Measurements from ENCODE around the gene SLA2. TPM values are rescaled to one million over a fixed set of nuclear protein-coding genes. Genes with fewer than 3 reads are reported as not detected.

Gene SLA2
- total and polyA plus RNA-seq, 2 of the 4 experiments (the other 2 are of a cell fraction): 0.03 TPM; not detected in 1

DNA sequence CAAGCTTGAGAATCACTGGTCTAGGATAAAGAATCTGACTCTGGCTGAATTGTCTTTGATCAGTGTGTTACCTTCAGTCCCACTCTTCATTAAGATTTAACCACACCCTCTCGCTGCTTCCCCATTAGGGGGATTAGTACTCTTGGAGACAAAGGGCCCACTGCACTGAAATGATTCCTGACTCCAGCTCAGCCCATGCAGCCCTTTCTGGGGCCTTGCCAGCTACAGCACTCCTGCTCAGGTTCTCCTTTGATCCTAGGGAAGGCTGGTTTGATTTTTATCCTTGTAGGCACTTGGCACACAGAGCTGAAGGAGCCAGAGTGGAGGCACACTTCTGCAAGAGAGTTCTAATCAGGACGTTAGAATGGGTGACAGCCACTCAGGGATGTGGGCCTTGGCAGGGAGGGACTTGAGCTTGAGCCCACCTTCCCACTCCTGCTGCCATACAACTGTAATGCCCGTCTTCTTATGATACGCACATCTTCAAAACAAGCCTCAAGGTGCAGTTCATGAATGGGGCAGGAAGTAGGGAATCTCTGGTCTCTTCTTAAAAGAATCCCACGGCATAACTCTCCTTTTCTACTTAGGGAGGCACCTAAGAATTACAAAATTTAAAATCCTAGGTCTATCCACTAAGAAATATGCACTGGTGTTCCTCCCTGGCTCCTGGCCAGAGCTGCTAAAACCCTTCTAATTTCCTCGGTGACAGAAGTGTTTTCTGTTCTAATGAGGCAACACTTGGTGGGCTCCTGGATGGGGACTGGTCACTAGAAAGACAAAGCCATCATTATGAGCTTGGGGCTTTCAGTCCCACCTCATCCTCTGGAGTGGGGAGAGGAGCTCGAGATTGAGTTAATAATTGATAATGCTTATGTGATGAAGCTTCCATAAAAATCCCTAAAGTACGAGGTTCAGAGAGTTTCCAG lies 1.5 kb upstream of the SLA2 start:
- Histone ChIP-seq H2BK5ac (ENCODE audit: low read depth, low read length, poor library complexity, severe bottlenecking) (no peak overlapping the region), H3K36me3 (ENCODE audit: control insufficient read depth, insufficient read depth, low read length) (peaks cover 2% of the 10 kb centered on the region; the same call in 1 of the 2 replicates), H3K14ac (replicated peaks; ENCODE audit: low read depth, low read length) (no peak overlapping the region), H2BK20ac (ENCODE audit: low read depth, low read length) (no peak overlapping the region), H3K27me3 (ENCODE audit: control insufficient read depth, insufficient read depth, low read length) (0 out of 2 replicates have a peak, but pooled peaks cover 1% of the 10 kb centered on the region), H2AK9ac (replicated peaks; ENCODE audit: low read depth, low read length, poor library complexity) (no peak overlapping the region), H4K91ac (ENCODE audit: insufficient read depth, low read depth, low read length) (no peak overlapping the region), H3K9me1 (ENCODE audit: insufficient read depth, low read length) (no peaks in the 10 kb centered on the region), H4K8ac (ENCODE audit: low read depth in 2 of 2, low read length in 2 of 2) (no peak overlapping the region), H4K20me1 (ENCODE audit: insufficient read depth, low read length) (no peaks in the 10 kb centered on the region), H3K23ac (ENCODE audit: low read depth, low read length) (no peak overlapping the region), H2BK120ac (ENCODE audit: low read depth, low read length) (no peak overlapping the region), H3K9ac (ENCODE audit: low read depth, low read length) (no peak overlapping the region), H3K4me2 (ENCODE audit: low read depth, low read length) (no peak overlapping the region), H3K56ac (ENCODE audit: extremely low read depth, insufficient read depth, low read length) (no peak overlapping the region), H3K9me3 (ENCODE audit: control insufficient read depth, insufficient read depth, low read length) (no peaks in the 10 kb centered on the region), H3K18ac (ENCODE audit: low read depth, low read length) (no peak overlapping the region), H3K4me1 (ENCODE audit: control insufficient read depth, insufficient read depth, low read length) (no peaks in the 10 kb centered on the region), H3K4ac (ENCODE audit: low read depth, low read length) (no peak overlapping the region), H4K5ac (ENCODE audit: low read depth, low read length) (no peak overlapping the region), H3K27ac (ENCODE audit: insufficient read depth, low read length) (no peak overlapping the region), H2BK15ac (ENCODE audit: low read depth, low read length) (no peak overlapping the region), H3K79me1 (ENCODE audit: low read depth in 1 of 2, low read length in 2 of 2) (no peaks in the 10 kb centered on the region), H3K4me3 (ENCODE audit: insufficient read depth, low read depth, low read length) (no peak overlapping the region), H2AFZ (replicated peaks; ENCODE audit: low read length, poor library complexity) (no peak overlapping the region), H2AK5ac (ENCODE audit: low read depth, low read length) (no peak overlapping the region)
- intact Hi-C loops (cut with micrococcal nuclease): no loop called here
- in situ Hi-C loops (cut with MboI; ENCODE audit: low sequenced_read_pairs): no loop called here
- ChIA-PET CTCF (no interaction called here), POLR2A (ENCODE audit: unreplicated experiment) (no interaction called here)
- dilution Hi-C loops (cut with HindIII; ENCODE audit: low sequenced_read_pairs, unreplicated experiment): no loop called here
- ATAC-seq (ENCODE audit: low read depth) (no peak), DNase-seq (no peak)
- WGBS, 2 experiments (ENCODE audit: extremely low coverage in 2 of 2, insufficient read length in 1 of 2): no CpG with 5 or more reads among the region's 8 CpGs
- no TSS peak for BruUV-seq (replicated peaks)
- TF ChIP-seq SMC3 (IDR thresholded peaks at IDR 0.05; ENCODE audit: low read depth, low read length) (no peak), RCOR1 (IDR thresholded peaks at IDR 0.05; ENCODE audit: insufficient replicate concordance, low read length) (no peak), RAD21 (IDR thresholded peaks at IDR 0.05; ENCODE audit: low read length) (no peak), NFE2L2 (IDR thresholded peaks at IDR 0.05; ENCODE audit: low read depth, low read length) (no peak), FOS (IDR thresholded peaks at IDR 0.05; ENCODE audit: low read depth, low read length) (no peak), MAZ (IDR thresholded peaks at IDR 0.05; ENCODE audit: borderline replicate concordance, low read depth, low read length) (no peak), MAFK (IDR thresholded peaks at IDR 0.05; ENCODE audit: low read depth, low read length) (no peak), MXI1 (IDR thresholded peaks at IDR 0.05; ENCODE audit: borderline replicate concordance, low read depth, low read length) (no peak), USF2 (IDR thresholded peaks at IDR 0.05; ENCODE audit: low read depth, low read length) (no peak), CEBPB (IDR thresholded peaks at IDR 0.05; ENCODE audit: low read depth, low read length) (no peak), CHD1 (IDR thresholded peaks at IDR 0.05; ENCODE audit: low read depth, low read length) (no peak), BHLHE40 (IDR thresholded peaks at IDR 0.05; ENCODE audit: low read depth, low read length) (no peak), ELK1 (IDR thresholded peaks at IDR 0.05; ENCODE audit: borderline replicate concordance, low read depth, low read length) (no peak), POLR2A (IDR thresholded peaks at IDR 0.05; ENCODE audit: low read depth, low read length) (no peak)
- TF ChIP-seq, protein P1, sequence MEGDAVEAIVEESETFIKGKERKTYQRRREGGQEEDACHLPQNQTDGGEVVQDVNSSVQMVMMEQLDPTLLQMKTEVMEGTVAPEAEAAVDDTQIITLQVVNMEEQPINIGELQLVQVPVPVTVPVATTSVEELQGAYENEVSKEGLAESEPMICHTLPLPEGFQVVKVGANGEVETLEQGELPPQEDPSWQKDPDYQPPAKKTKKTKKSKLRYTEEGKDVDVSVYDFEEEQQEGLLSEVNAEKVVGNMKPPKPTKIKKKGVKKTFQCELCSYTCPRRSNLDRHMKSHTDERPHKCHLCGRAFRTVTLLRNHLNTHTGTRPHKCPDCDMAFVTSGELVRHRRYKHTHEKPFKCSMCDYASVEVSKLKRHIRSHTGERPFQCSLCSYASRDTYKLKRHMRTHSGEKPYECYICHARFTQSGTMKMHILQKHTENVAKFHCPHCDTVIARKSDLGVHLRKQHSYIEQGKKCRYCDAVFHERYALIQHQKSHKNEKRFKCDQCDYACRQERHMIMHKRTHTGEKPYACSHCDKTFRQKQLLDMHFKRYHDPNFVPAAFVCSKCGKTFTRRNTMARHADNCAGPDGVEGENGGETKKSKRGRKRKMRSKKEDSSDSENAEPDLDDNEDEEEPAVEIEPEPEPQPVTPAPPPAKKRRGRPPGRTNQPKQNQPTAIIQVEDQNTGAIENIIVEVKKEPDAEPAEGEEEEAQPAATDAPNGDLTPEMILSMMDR (conservative IDR thresholded peaks at IDR 0.05; ENCODE audit: low read depth, low read length): no peak

Measured in IMR-90 (cell line).